Measurements from ENCODE around the gene CAMSAP2. TPM values are rescaled to one million over a fixed set of nuclear protein-coding genes. Genes with fewer than 3 reads are reported as not detected.

CAMSAP2 gene
- total and polyA plus RNA-seq, 10 of the 15 experiments (the other 5 are each of a cell fraction or from before 2014, with no cell fraction given), result 3.9 to 19.8 (median 8.0) TPM

Other genes with a start within 250 kb of the CAMSAP2 start
- gene KIF14, start 118.1 kb upstream of the CAMSAP2 start, total RNA-seq (2014; rRNA removed), result 15.4 and 20.3 TPM in 2 replicates
- gene KIF14, start 118.1 kb upstream of the CAMSAP2 start, total RNA-seq (2014; rRNA removed; fragmentation: Illumina TruSeq; extraction: Trizol), result 25.4 and 25.5 TPM in 2 replicates
- 13.8 and 14.9 TPM in 2 replicates for gene KIF14, start 118.1 kb upstream of the CAMSAP2 start, total RNA-seq (2021)
- 15.5 and 33.1 TPM in 2 replicates for gene KIF14, start 118.1 kb upstream of the CAMSAP2 start, polyA plus RNA-seq (2011; rRNA removed)
- 19.4 and 23.4 TPM in 2 replicates for gene KIF14, start 118.1 kb upstream of the CAMSAP2 start, polyA plus RNA-seq (2014; fragmentation: Illumina TruSeq; extraction: Trizol)
- 1 to 10 TPM; 6.8 to 6.9 TPM for gene KIF14, start 118.1 kb upstream of the CAMSAP2 start, polyA plus RNA-seq (2014; fragmentation: Nextera tagmentation; extraction: Ambion mirVana)
- 11.1 and 14.0 TPM in 2 replicates for gene KIF14, start 118.1 kb upstream of the CAMSAP2 start, polyA plus RNA-seq (2014; rRNA removed)
- gene KIF14, start 118.1 kb upstream of the CAMSAP2 start, polyA plus RNA-seq (2016; fragmentation: Nextera tagmentation; extraction: Ambion mirVana), result 10 to 100 TPM; 11.9 to 12.9 TPM
- 18.8 and 26.4 TPM in 2 replicates for gene DDX59, start 69.0 kb upstream of the CAMSAP2 start, total RNA-seq (2014; rRNA removed)
- 33.6 and 36.8 TPM in 2 replicates for gene DDX59, start 69.0 kb upstream of the CAMSAP2 start, total RNA-seq (2014; rRNA removed; fragmentation: Illumina TruSeq; extraction: Trizol)
- 20.1 and 22.6 TPM in 2 replicates for gene DDX59, start 69.0 kb upstream of the CAMSAP2 start, total RNA-seq (2021)
- gene DDX59, start 69.0 kb upstream of the CAMSAP2 start, polyA plus RNA-seq (2011; rRNA removed), result 32.5 and 44.8 TPM in 2 replicates
- gene DDX59, start 69.0 kb upstream of the CAMSAP2 start, polyA plus RNA-seq (2014; fragmentation: Illumina TruSeq; extraction: Trizol), result 35.7 and 42.1 TPM in 2 replicates
- gene DDX59, start 69.0 kb upstream of the CAMSAP2 start, polyA plus RNA-seq (2014; fragmentation: Nextera tagmentation; extraction: Ambion mirVana), result 10 to 100 TPM; 17.3 to 17.5 TPM
- 26.1 and 28.8 TPM in 2 replicates for gene DDX59, start 69.0 kb upstream of the CAMSAP2 start, polyA plus RNA-seq (2014; rRNA removed)
- gene DDX59, start 69.0 kb upstream of the CAMSAP2 start, polyA plus RNA-seq (2016; fragmentation: Nextera tagmentation; extraction: Ambion mirVana), result 10 to 100 TPM; 19.5 to 24.6 TPM
- gene GPR25, start 134.1 kb downstream of the CAMSAP2 start, total RNA-seq (2014; rRNA removed), result not detected in 2 replicates
- not detected in 2 replicates for gene GPR25, start 134.1 kb downstream of the CAMSAP2 start, total RNA-seq (2014; rRNA removed; fragmentation: Illumina TruSeq; extraction: Trizol)
- gene GPR25, start 134.1 kb downstream of the CAMSAP2 start, total RNA-seq (2021), result not detected in 2 replicates
- gene GPR25, start 134.1 kb downstream of the CAMSAP2 start, polyA plus RNA-seq (2011; rRNA removed), result not detected in 2 replicates
- not detected in 2 replicates for gene GPR25, start 134.1 kb downstream of the CAMSAP2 start, polyA plus RNA-seq (2014; fragmentation: Illumina TruSeq; extraction: Trizol)
- gene GPR25, start 134.1 kb downstream of the CAMSAP2 start, polyA plus RNA-seq (2014; fragmentation: Nextera tagmentation; extraction: Ambion mirVana), result not detected
- not detected in 2 replicates for gene GPR25, start 134.1 kb downstream of the CAMSAP2 start, polyA plus RNA-seq (2014; rRNA removed)
- gene GPR25, start 134.1 kb downstream of the CAMSAP2 start, polyA plus RNA-seq (2016; fragmentation: Nextera tagmentation; extraction: Ambion mirVana), result not detected
- 9.8 and 13.0 TPM in 2 replicates for gene INAVA, start 156.0 kb downstream of the CAMSAP2 start, total RNA-seq (2014; rRNA removed)
- gene INAVA, start 156.0 kb downstream of the CAMSAP2 start, total RNA-seq (2014; rRNA removed; fragmentation: Illumina TruSeq; extraction: Trizol), result 3.9 and 4.4 TPM in 2 replicates
- gene INAVA, start 156.0 kb downstream of the CAMSAP2 start, total RNA-seq (2021), result 14.0 and 14.8 TPM in 2 replicates
- gene INAVA, start 156.0 kb downstream of the CAMSAP2 start, polyA plus RNA-seq (2011; rRNA removed), result 8.1 and 12.9 TPM in 2 replicates
- gene INAVA, start 156.0 kb downstream of the CAMSAP2 start, polyA plus RNA-seq (2014; fragmentation: Illumina TruSeq; extraction: Trizol), result 7.5 and 9.2 TPM in 2 replicates
- gene INAVA, start 156.0 kb downstream of the CAMSAP2 start, polyA plus RNA-seq (2014; fragmentation: Nextera tagmentation; extraction: Ambion mirVana), result 1 to 10 TPM; 7.0 to 9.9 TPM
- 12.2 and 15.4 TPM in 2 replicates for gene INAVA, start 156.0 kb downstream of the CAMSAP2 start, polyA plus RNA-seq (2014; rRNA removed)
- gene INAVA, start 156.0 kb downstream of the CAMSAP2 start, polyA plus RNA-seq (2016; fragmentation: Nextera tagmentation; extraction: Ambion mirVana), result 1 to 10 TPM; 3.6 to 5.3 TPM

Measured in GM12878 (cell line).